Liver (tissue), 9 donors: ENCODE measurements around the gene CD164L2. TPM values are rescaled to one million over a fixed set of nuclear protein-coding genes. Genes with fewer than 3 reads are reported as not detected.

ENCODE experiments used
- DNase-seq: peaks from one replicate; pipeline ENCODE4 v3.0.0-alpha.2; 2017; ENCODE audit warnings: low spot score
- H3K27ac ChIP-seq, 2 donors: one replicate each; pipeline ENCODE4 v1.7.0; 2013; ENCODE audit warnings: inconsistent platforms in 2 of 2, low read length in 2 of 2, control low read depth in 1 of 2, low read depth in 1 of 2, mild to moderate bottlenecking in 1 of 2
- H3K27me3 ChIP-seq, 4 donors: one replicate each; pipeline versions ENCODE4 v1.6.1 to v1.7.0; 2013; ENCODE audit warnings: low read length in 3 of 4, inconsistent platforms in 1 of 4, mild to moderate bottlenecking in 1 of 4, moderate library complexity in 1 of 4; ENCODE audit not compliant: control insufficient read depth in 4 of 4, insufficient read depth in 4 of 4
- H3K36me3 ChIP-seq, 4 donors: one replicate each; pipeline versions ENCODE4 v1.6.1 to v1.7.0; 2013; ENCODE audit warnings: low read length in 3 of 4, mild to moderate bottlenecking in 3 of 4, low read depth in 1 of 4, moderate library complexity in 1 of 4; ENCODE audit not compliant: control insufficient read depth in 4 of 4, insufficient read depth in 3 of 4
- H3K4me1 ChIP-seq, 4 donors: one replicate each; pipeline versions ENCODE4 v1.6.1 to v1.7.0; 2013; ENCODE audit warnings: low read length in 3 of 4, mild to moderate bottlenecking in 3 of 4, moderate library complexity in 1 of 4; ENCODE audit not compliant: control insufficient read depth in 4 of 4, insufficient read depth in 4 of 4
- H3K4me3 ChIP-seq, 3 donors: one replicate each; pipeline versions ENCODE4 v1.6.1 to v1.7.0; 2013; ENCODE audit warnings: low read length in 3 of 3, control low read depth in 1 of 3, low read depth in 1 of 3, mild to moderate bottlenecking in 1 of 3
- H3K9ac ChIP-seq, 2 donors: one replicate each; pipeline ENCODE4 v1.7.0; 2013; ENCODE audit warnings: low read length in 2 of 2, mild to moderate bottlenecking in 2 of 2, moderate library complexity in 2 of 2, control low read depth in 1 of 2, low read depth in 1 of 2
- H3K9me3 ChIP-seq, 4 donors: one replicate each; pipeline versions ENCODE4 v1.6.1 to v1.7.0; 2013; ENCODE audit warnings: low read length in 3 of 4; ENCODE audit not compliant: control insufficient read depth in 4 of 4
- EGR1 ChIP-seq, 2 donors: IDR thresholded peaks; 2 replicates each; pipeline ENCODE4 v1.6.1; 2016 to 2018; ENCODE audit warnings: antibody characterized with exemption in 2 of 2, low read depth in 2 of 2
- FOXA1 ChIP-seq: IDR thresholded peaks from 2 replicates; pipeline ENCODE4 v1.6.1; 2016; ENCODE audit warnings: antibody characterized with exemption
- FOXA2 ChIP-seq: IDR thresholded peaks from 2 replicates; pipeline ENCODE4 v1.6.1; 2016; ENCODE audit warnings: antibody characterized with exemption
- GABPA ChIP-seq, 2 donors: IDR thresholded peaks in 1 of 2; conservative IDR thresholded peaks in 1 of 2; 2 replicates each; pipeline ENCODE4 v1.6.1; 2016; ENCODE audit warnings: antibody characterized with exemption in 2 of 2, mild to moderate bottlenecking in 1 of 2, moderate library complexity in 1 of 2
- HNF4A ChIP-seq, 2 donors: conservative IDR thresholded peaks; 2 replicates each; pipeline ENCODE4 v1.6.1; 2016; ENCODE audit warnings: antibody characterized with exemption in 2 of 2, mild to moderate bottlenecking in 2 of 2
- HNF4G ChIP-seq: IDR thresholded peaks from 2 replicates; pipeline ENCODE4 v1.6.1; 2016; ENCODE audit warnings: antibody characterized with exemption
- JUND ChIP-seq, 2 donors: IDR thresholded peaks; 2 replicates each; pipeline ENCODE4 v1.6.1; 2016; ENCODE audit warnings: antibody characterized with exemption in 2 of 2
- NR2F2 ChIP-seq: IDR thresholded peaks from 2 replicates; pipeline ENCODE4 v1.6.1; 2016; ENCODE audit warnings: antibody characterized with exemption
- RAD21 ChIP-seq, 2 donors: IDR thresholded peaks; 2 replicates each; pipeline ENCODE4 v1.6.1; 2016; ENCODE audit warnings: antibody characterized with exemption in 2 of 2, mild to moderate bottlenecking in 2 of 2
- REST ChIP-seq: IDR thresholded peaks from 2 replicates; pipeline ENCODE4 v1.6.1; 2016; ENCODE audit warnings: antibody characterized with exemption, mild to moderate bottlenecking
- RXRA ChIP-seq, 2 donors: IDR thresholded peaks; 2 replicates each; pipeline ENCODE4 v1.6.1; 2017 to 2018; ENCODE audit warnings: antibody characterized with exemption in 2 of 2, mild to moderate bottlenecking in 1 of 2
- SP1 ChIP-seq: IDR thresholded peaks from 2 replicates; pipeline ENCODE4 v1.6.1; 2018; ENCODE audit warnings: antibody characterized with exemption, mild to moderate bottlenecking
- TAF1 ChIP-seq: conservative IDR thresholded peaks from 2 replicates; pipeline ENCODE4 v1.6.1; 2016; ENCODE audit warnings: antibody characterized with exemption, mild to moderate bottlenecking
- YY1 ChIP-seq: IDR thresholded peaks from 2 replicates; pipeline ENCODE4 v1.6.1; 2016; ENCODE audit warnings: antibody characterized with exemption, mild to moderate bottlenecking
- ZBTB33 ChIP-seq: IDR thresholded peaks from 2 replicates; pipeline ENCODE4 v1.6.1; 2016; ENCODE audit warnings: antibody characterized with exemption
- WGBS: extraction: QIAGEN DNeasy Blood & Tissue Kit; methylation state at CpG from one replicate; pipeline ENCODE4 v1.1.7; 2013; 5-methylcytosine and 5-hydroxymethylcytosine counted together
- polyA plus RNA-seq, 2 donors: library from polyadenylated mRNA; stranded (reverse) in 1 of 2; unstranded in 1 of 2; fragments of 200-250 nt in 1 of 2; fragments of >200 nt in 1 of 2; fragmentation: Nextera tagmentation in 1 of 2; extraction: Ambion mirVana in 1 of 2; gene quantifications; one replicate each; pipeline versions ENCODE4 v1.2.1 to v1.2.3, GENCODE V29; 2013 to 2015
- total RNA-seq, 2 donors: library from RNA; depleted of rRNA; stranded (reverse); fragments of >200 nt; gene quantifications; one replicate each; pipeline ENCODE4 v1.2.3, GENCODE V29; 2014
- TF ChIP-seq, protein P1 (sequence below): IDR thresholded peaks from 2 replicates; pipeline ENCODE4 v1.6.1; 2016; ENCODE audit warnings: antibody characterized with exemption
- TF ChIP-seq, protein P2 (sequence below): IDR thresholded peaks from 2 replicates; pipeline ENCODE4 v1.6.1; 2016; ENCODE audit warnings: antibody characterized with exemption
- donor health status: healthy.
- donor health status: healthy.
- donor health status: healthy.
- donor health status: healthy.
- donor health status: healthy.

The CD164L2 gene
- total and polyA plus RNA-seq, 4 donors, result not detected

DNA sequence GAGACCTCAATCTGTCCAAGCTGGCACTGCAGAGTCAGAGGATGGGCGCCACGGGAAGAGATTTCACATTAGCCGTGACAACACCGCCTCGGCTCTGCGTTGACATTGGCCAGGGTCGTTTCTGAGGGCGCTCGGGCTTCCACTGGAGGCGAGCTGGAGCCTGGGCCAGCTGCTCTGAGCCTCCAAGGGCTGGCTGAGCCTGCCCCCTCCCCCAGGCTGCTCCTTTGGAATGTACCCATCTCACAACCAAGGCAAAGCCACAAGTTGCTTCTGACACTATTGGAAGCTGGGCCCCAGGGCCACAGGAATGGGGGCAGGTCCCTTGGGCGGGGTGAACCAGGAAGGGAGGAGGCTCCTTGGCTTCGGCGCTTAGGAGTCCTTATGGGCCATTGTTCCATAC is 21.9 kb upstream of the CD164L2 start:
- DNase-seq, result no peak
- no peak overlapping the region for H3K4me3 ChIP-seq
- no peaks in the 10 kb centered on the region for H3K9me3 ChIP-seq
- no peaks in the 10 kb centered on the region for H3K27me3 ChIP-seq
- no peak for TF ChIP-seq GABPA (IDR thresholded peaks at IDR 0.05 in 1 of 2, conservative IDR thresholded peaks at IDR 0.05 in 1 of 2)
- TF ChIP-seq REST, result no peak
- TF ChIP-seq JUND (IDR thresholded peaks at IDR 0.05), result no peak
- no peak for TF ChIP-seq ZBTB33
- TF ChIP-seq HNF4G, result no peak
- TF ChIP-seq RAD21 (IDR thresholded peaks at IDR 0.05), result no peak
- TF ChIP-seq EGR1 (IDR thresholded peaks at IDR 0.05; ENCODE audit: low read depth in 2 of 2), result no peak
- TF ChIP-seq, protein P1, sequence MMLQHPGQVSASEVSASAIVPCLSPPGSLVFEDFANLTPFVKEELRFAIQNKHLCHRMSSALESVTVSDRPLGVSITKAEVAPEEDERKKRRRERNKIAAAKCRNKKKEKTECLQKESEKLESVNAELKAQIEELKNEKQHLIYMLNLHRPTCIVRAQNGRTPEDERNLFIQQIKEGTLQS, result no peak
- TF ChIP-seq, protein P2, sequence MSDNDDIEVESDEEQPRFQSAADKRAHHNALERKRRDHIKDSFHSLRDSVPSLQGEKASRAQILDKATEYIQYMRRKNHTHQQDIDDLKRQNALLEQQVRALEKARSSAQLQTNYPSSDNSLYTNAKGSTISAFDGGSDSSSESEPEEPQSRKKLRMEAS, result no peak
- TF ChIP-seq YY1, result no peak
- TF ChIP-seq HNF4A (conservative IDR thresholded peaks at IDR 0.05), result no peak
- TF ChIP-seq RXRA (IDR thresholded peaks at IDR 0.05), result no peak
- no peak for TF ChIP-seq FOXA1
- no peak for TF ChIP-seq NR2F2
- TF ChIP-seq SP1, result no peak
- no peak for TF ChIP-seq TAF1
- peaks cover 3 to 30% (median 9%) of the 10 kb centered on the region in 4 donors for H3K36me3 ChIP-seq
- no peak overlapping the region for H3K27ac ChIP-seq
- WGBS, result 68% methylated on average over 13 of the region's 13 CpGs
- no peak overlapping the region for H3K9ac ChIP-seq
- H3K4me1 ChIP-seq, result peaks cover 0 to 12% (median 2%) of the 10 kb centered on the region in 4 donors

GRCh38 chr1:27403931-27404330 is 20.8 kb upstream of the CD164L2 start:
- Histone ChIP-seq H3K27ac (no peak overlapping the region), H3K9ac (no peak overlapping the region)

More at GRCh38 chr1:27403931-27404330, 20.8 kb upstream of the CD164L2 start:
- DNase-seq, result no peak
- H3K36me3 ChIP-seq, result peaks cover 0 to 24% (median 8%) of the 10 kb centered on the region in 4 donors
- H3K4me3 ChIP-seq, result no peak overlapping the region
- H3K27me3 ChIP-seq, result no peaks in the 10 kb centered on the region
- H3K4me1 ChIP-seq, result peaks cover 0 to 12% (median 2%) of the 10 kb centered on the region in 4 donors
- TF ChIP-seq FOXA2 (no peak), HNF4A (conservative IDR thresholded peaks at IDR 0.05) (no peak), GABPA (IDR thresholded peaks at IDR 0.05 in 1 of 2, conservative IDR thresholded peaks at IDR 0.05 in 1 of 2) (no peak), REST (no peak), SP1 (no peak), JUND (IDR thresholded peaks at IDR 0.05) (no peak)
- TF ChIP-seq, protein P1, result no peak
- TF ChIP-seq, protein P2, result no peak
- H3K9me3 ChIP-seq, result no peaks in the 10 kb centered on the region
